AG04450 (cell line): ENCODE measurements around the gene CCDC134. TPM values are rescaled to one million over a fixed set of nuclear protein-coding genes. Genes with fewer than 3 reads are reported as not detected.

Experiments
- CTCF ChIA-PET: fragments of 300-600, 350-600 bp; formaldehyde crosslinking; extraction: SDS; loops from one replicate; lab custom pipeline; 2022; ENCODE audit warnings: antibody characterized with exemption, inconsistent platforms; lab: Charles Lee
- POLR2A ChIA-PET: fragments of 350-600 bp; formaldehyde crosslinking; extraction: SDS; loops from one replicate; lab custom pipeline; 2021; ENCODE audit warnings: antibody characterized with exemption, inconsistent platforms; lab: Yijun Ruan, JAX
- DNase-seq: peaks from one replicate; pipeline ENCODE4 v3.0.0-alpha.2; 2011; ENCODE audit warnings: low read depth, low spot score
- H3K27ac ChIP-seq: one replicate; pipeline ENCODE4 v1.5.1; 2012; ENCODE audit warnings: low read depth, low read length, control low read depth
- H3K27me3 ChIP-seq: one replicate; pipeline ENCODE4 v1.6.0; 2012; ENCODE audit warnings: low read length; ENCODE audit not compliant: control insufficient read depth, insufficient read depth
- H3K4me3 ChIP-seq: 2 replicates; pipeline ENCODE4 v1.5.1; 2011; ENCODE audit warnings: mild to moderate bottlenecking, low read depth, low read length, control low read depth
- H3K9me3 ChIP-seq: 2 replicates; pipeline ENCODE4 v1.5.1; 2012; ENCODE audit warnings: low read length; ENCODE audit not compliant: control insufficient read depth, insufficient read depth
- CTCF ChIP-seq: IDR thresholded peaks from 2 replicates; pipeline ENCODE4 v1.5.1; 2011; ENCODE audit warnings: low read depth, low read length, control low read depth, inconsistent platforms
- polyA plus RNA-seq: library from polyadenylated mRNA; depleted of rRNA; stranded (reverse); fragments of >200 nt; gene quantifications from 2 replicates; pipeline ENCODE4 v1.2.3, GENCODE V29; 2011

CCDC134 gene
- polyA plus RNA-seq, 1 experiment: 2.6 TPM

- ChIA-PET POLR2A (interaction anchor here (1.1 kb wide), 1 partner anchor 26 kb away, joined by 5 read pairs; the partner anchor contains the start of gene CCDC134), CTCF (interaction anchor here (2.8 kb wide), 1 partner anchor 129 kb away, joined by 7 read pairs; no protein-coding TSS in a partner anchor)
- Histone ChIP-seq H3K27ac (no peak overlapping the region), H3K9me3 (no peaks in the 10 kb centered on the region), H3K4me3 (no peak overlapping the region), H3K27me3 (no peaks in the 10 kb centered on the region)
- no peak for TF ChIP-seq CTCF
- DNase-seq: no peak
Observed at GRCh38 chr22:41826430-41827383, 26.2 kb downstream of the CCDC134 start.

GRCh38 chr22:41827671-41828070, 27.2 kb downstream of the CCDC134 start:
- POLR2A ChIA-PET: interaction anchor here (1.9 kb wide), 1 partner anchor 27 kb away, joined by 4 read pairs; the partner anchor contains the start of gene CCDC134
- Histone ChIP-seq H3K4me3 (no peak overlapping the region), H3K27me3 (no peaks in the 10 kb centered on the region), H3K27ac (no peak overlapping the region), H3K9me3 (no peaks in the 10 kb centered on the region)
- no peak for DNase-seq
- CTCF ChIA-PET: interaction anchor here (2.8 kb wide), 1 partner anchor 130 kb away, joined by 7 read pairs; no protein-coding TSS in a partner anchor
- TF ChIP-seq CTCF: no peak

- no peak for DNase-seq
- H3K27ac ChIP-seq: no peak overlapping the region
- ChIA-PET CTCF (interaction anchor here (2.8 kb wide), 1 partner anchor 131 kb away, joined by 7 read pairs; no protein-coding TSS in a partner anchor), POLR2A (interaction anchor here (1.9 kb wide), 1 partner anchor 28 kb away, joined by 4 read pairs; the partner anchor contains the start of gene CCDC134)
- H3K4me3 ChIP-seq: no peak overlapping the region
- H3K9me3 ChIP-seq: no peaks in the 10 kb centered on the region
- TF ChIP-seq CTCF: no peak
- H3K27me3 ChIP-seq: no peaks in the 10 kb centered on the region
Observed at GRCh38 chr22:41828516-41828915, 28.0 kb downstream of the CCDC134 start.

- POLR2A ChIA-PET: interaction anchor here (0.6 to 0.7 kb wide), 2 partner anchors 30 to 133 kb away, joined by 6 read pairs; partner anchors contain the start of gene CCDC134
Observed at GRCh38 chr22:41830174-41830573, 29.7 kb downstream of the CCDC134 start.

More at GRCh38 chr22:41830174-41830573, 29.7 kb downstream of the CCDC134 start:
- no peak for TF ChIP-seq CTCF
- H3K4me3 ChIP-seq: no peak overlapping the region
- CTCF ChIA-PET: no interaction called here
- no peaks in the 10 kb centered on the region for H3K27me3 ChIP-seq
- DNase-seq: no peak
- H3K27ac ChIP-seq: no peak overlapping the region
- H3K9me3 ChIP-seq: no peaks in the 10 kb centered on the region
